ENCODE data around the gene NPAS3. TPM values are rescaled to one million over a fixed set of nuclear protein-coding genes. Genes with fewer than 3 reads are reported as not detected.

The NPAS3 gene
- total RNA-seq, 1 donor from 2014 or later = 2.4 TPM

DNA sequence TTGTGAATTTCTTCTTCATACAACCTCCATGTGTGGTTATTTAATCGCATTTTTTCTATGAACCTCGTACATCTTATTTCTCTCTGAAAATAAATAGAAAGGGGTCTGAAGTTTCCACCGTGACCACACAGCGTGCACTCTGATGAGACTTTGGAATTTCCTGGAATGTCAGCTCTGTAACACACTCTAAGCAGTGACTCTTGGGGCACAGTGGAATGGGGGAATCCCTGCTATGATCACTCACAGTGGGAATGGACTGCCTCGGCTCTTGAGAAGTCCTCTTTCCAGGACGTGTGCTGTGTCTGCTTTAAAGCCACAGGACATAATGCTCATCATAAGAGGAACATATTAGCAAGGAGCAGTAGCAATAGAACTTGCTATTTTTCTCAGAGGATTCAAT is 596.0 kb downstream of the NPAS3 start:
- DNase-seq (ENCODE audit: extremely low spot score, unreplicated experiment) = no peak
- Mint-ChIP-seq H3K9me3 (ENCODE audit: unreplicated experiment) (no peaks in the 10 kb centered on the region), H3K4me1 (ENCODE audit: unreplicated experiment) (peaks cover 16% of the 10 kb centered on the region), H3K36me3 (ENCODE audit: unreplicated experiment) (no peaks in the 10 kb centered on the region), H3K4me3 (ENCODE audit: unreplicated experiment) (no peak overlapping the region), H3K27me3 (ENCODE audit: unreplicated experiment) (no peaks in the 10 kb centered on the region), H3K27ac (ENCODE audit: unreplicated experiment) (no peak overlapping the region)
- TF ChIP-seq, protein P1, sequence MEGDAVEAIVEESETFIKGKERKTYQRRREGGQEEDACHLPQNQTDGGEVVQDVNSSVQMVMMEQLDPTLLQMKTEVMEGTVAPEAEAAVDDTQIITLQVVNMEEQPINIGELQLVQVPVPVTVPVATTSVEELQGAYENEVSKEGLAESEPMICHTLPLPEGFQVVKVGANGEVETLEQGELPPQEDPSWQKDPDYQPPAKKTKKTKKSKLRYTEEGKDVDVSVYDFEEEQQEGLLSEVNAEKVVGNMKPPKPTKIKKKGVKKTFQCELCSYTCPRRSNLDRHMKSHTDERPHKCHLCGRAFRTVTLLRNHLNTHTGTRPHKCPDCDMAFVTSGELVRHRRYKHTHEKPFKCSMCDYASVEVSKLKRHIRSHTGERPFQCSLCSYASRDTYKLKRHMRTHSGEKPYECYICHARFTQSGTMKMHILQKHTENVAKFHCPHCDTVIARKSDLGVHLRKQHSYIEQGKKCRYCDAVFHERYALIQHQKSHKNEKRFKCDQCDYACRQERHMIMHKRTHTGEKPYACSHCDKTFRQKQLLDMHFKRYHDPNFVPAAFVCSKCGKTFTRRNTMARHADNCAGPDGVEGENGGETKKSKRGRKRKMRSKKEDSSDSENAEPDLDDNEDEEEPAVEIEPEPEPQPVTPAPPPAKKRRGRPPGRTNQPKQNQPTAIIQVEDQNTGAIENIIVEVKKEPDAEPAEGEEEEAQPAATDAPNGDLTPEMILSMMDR (IDR thresholded peaks at IDR 0.05) = no peak

DNA sequence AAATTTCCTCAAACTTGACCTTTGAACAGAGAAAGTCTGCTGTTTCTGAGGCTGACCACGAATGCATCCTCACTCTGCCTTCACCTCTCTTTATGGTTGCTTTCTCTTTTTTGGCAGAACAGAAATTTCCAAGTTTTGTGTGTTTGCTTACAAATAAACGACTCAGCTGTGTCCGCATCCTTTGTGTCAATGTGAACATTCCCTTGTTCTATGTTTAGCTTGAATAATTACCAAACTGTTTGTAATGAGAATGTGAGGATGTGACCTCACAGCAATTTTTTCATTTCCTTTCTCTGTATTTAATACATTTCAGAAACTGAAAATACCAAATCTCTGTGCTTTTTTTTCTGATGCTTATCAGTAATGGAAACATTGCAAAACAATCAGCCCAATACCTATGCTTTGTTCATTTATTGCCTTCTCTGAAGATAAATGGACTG is 601.3 kb downstream of the NPAS3 start:
- Mint-ChIP-seq H3K27ac (ENCODE audit: unreplicated experiment) (no peak overlapping the region), H3K4me3 (ENCODE audit: unreplicated experiment) (no peak overlapping the region), H3K9me3 (ENCODE audit: unreplicated experiment) (no peaks in the 10 kb centered on the region), H3K4me1 (ENCODE audit: unreplicated experiment) (no peaks in the 10 kb centered on the region), H3K27me3 (ENCODE audit: unreplicated experiment) (no peaks in the 10 kb centered on the region), H3K36me3 (ENCODE audit: unreplicated experiment) (no peaks in the 10 kb centered on the region)
- TF ChIP-seq, protein P1 (IDR thresholded peaks at IDR 0.05) = no peak
- DNase-seq (ENCODE audit: extremely low spot score, unreplicated experiment) = no peak

DNA sequence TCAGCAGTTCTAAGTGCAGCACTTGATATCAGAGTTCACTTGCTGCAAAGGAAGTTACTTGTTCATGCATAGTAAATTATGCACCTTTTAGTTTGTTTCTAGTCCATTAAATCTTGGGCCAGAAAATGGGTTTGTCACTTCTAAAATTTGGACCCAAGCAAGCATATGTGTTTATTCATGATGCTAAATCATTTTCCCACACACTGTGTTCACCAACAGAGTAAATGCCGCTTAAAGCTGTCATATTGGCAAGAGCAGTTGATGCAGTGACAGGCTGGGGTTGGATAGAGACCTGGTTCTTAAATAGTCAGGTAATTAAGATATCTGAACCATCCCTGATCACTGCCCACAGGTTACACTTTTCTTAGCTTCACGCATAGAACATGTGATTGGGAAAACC is 602.5 kb downstream of the NPAS3 start:
- Mint-ChIP-seq H3K4me1 (ENCODE audit: unreplicated experiment) (no peaks in the 10 kb centered on the region), H3K27me3 (ENCODE audit: unreplicated experiment) (no peaks in the 10 kb centered on the region), H3K36me3 (ENCODE audit: unreplicated experiment) (no peaks in the 10 kb centered on the region), H3K4me3 (ENCODE audit: unreplicated experiment) (no peak overlapping the region), H3K27ac (ENCODE audit: unreplicated experiment) (no peak overlapping the region), H3K9me3 (ENCODE audit: unreplicated experiment) (no peaks in the 10 kb centered on the region)
- TF ChIP-seq, protein P1 (IDR thresholded peaks at IDR 0.05) = no peak
- no peak for DNase-seq (ENCODE audit: extremely low spot score, unreplicated experiment)

DNA sequence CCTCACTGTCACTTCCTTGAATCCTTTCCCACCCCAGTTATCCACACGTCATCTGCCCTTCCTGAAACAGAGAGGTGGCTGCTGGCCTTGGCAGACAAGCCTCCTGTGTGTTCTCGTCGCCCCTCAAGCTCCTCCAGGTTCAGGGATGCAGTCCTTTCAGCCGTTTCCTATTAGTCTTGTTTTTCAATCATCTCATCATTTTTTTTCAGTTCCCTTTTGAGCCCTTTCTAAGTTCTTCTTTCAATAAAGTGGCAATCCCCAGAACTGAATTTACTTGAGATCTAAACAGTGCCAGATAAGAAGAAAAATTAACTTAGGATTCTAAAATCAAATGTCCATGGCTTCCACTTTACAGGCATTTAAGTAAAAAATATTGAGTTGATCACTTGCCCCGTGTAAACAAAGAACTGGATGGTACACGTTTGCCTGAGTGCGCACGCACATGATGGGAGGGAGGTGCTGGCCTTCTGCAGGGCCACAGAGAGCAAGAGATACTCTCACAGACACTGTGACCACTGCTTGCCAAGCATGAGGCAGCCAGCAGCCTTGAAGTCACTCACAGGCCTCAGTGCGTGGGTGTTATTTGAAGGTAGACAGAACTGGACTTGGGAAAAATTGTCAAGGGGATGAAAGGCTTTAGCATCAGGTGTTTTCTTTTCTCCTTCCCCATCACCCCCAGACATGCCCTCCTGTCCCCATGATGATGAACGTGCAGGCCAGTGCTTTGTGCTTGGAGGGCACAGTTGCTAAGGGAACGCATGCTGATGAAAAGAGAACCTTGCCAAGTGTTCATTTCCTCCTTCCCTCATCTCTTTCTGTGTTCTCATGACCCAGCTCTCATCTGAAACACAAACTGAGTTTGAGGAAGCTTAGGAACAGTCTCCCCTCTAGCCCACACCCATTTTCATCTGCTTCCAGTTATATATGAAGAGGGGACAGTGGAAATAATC is 603.9 kb downstream of the NPAS3 start:
- no peaks in the 10 kb centered on the region for H3K27me3 Mint-ChIP-seq (ENCODE audit: unreplicated experiment)
- no peak overlapping the region for H3K4me3 Mint-ChIP-seq (ENCODE audit: unreplicated experiment)
- TF ChIP-seq, protein P1 (IDR thresholded peaks at IDR 0.05) = no peak
- H3K36me3 Mint-ChIP-seq (ENCODE audit: unreplicated experiment) = no peaks in the 10 kb centered on the region
- no peak for DNase-seq (ENCODE audit: extremely low spot score, unreplicated experiment)
- no peaks in the 10 kb centered on the region for H3K9me3 Mint-ChIP-seq (ENCODE audit: unreplicated experiment)
- H3K27ac Mint-ChIP-seq (ENCODE audit: unreplicated experiment) = no peak overlapping the region
- H3K4me1 Mint-ChIP-seq (ENCODE audit: unreplicated experiment) = no peaks in the 10 kb centered on the region

DNA sequence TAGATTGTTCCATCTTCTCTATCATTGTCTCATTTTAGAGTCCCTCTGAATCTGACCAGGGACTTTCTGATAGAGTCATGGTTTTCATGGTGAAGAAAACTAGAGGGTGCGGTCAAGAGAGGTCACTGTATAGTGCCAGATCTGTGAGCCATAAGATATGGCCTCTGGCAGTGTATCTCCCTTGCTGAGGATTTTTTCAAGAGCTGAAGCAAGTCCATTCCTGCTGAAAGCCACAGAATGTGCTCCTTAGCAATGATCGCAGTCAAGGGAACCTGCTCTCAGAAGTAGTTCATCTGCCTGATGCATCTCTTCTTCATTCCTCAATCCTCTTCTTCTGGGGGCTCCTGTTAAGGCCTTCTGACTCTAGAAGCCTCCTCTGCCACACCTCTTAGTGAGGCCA is 607.0 kb downstream of the NPAS3 start:
- no peaks in the 10 kb centered on the region for H3K36me3 Mint-ChIP-seq (ENCODE audit: unreplicated experiment)
- H3K9me3 Mint-ChIP-seq (ENCODE audit: unreplicated experiment) = no peaks in the 10 kb centered on the region
- no peak overlapping the region for H3K27ac Mint-ChIP-seq (ENCODE audit: unreplicated experiment)
- no peaks in the 10 kb centered on the region for H3K27me3 Mint-ChIP-seq (ENCODE audit: unreplicated experiment)
- H3K4me3 Mint-ChIP-seq (ENCODE audit: unreplicated experiment) = no peak overlapping the region
- TF ChIP-seq, protein P1 (IDR thresholded peaks at IDR 0.05) = no peak
- H3K4me1 Mint-ChIP-seq (ENCODE audit: unreplicated experiment) = no peaks in the 10 kb centered on the region
- DNase-seq (ENCODE audit: extremely low spot score, unreplicated experiment) = no peak
